ENCODE results near the gene APLP1. TPM values are rescaled to one million over a fixed set of nuclear protein-coding genes. Genes with fewer than 3 reads are reported as not detected.
A peak's percentile ranks its signal among the peaks of the same experiment; 100 is the strongest.

The APLP1 gene
- total RNA-seq, 1 experiment from 2014 or later = 36.9 TPM

- Histone ChIP-seq H2AFZ (ENCODE audit: low read length) (no peak overlapping the region), H2AK5ac (ENCODE audit: insufficient read length, low read length) (no peak overlapping the region), H2BK120ac (ENCODE audit: low read depth, low read length, poor library complexity, severe bottlenecking) (no peak overlapping the region), H3K4ac (ENCODE audit: low read depth, low read length) (no peak overlapping the region), H4K20me1 (ENCODE audit: control insufficient read depth, insufficient read depth, insufficient read length) (no peaks in the 10 kb centered on the region), H3K14ac (ENCODE audit: insufficient read depth, low read length) (no peak overlapping the region), H2BK20ac (ENCODE audit: low read depth, low read length, poor library complexity, severe bottlenecking) (no peak overlapping the region), H3K4me2 (ENCODE audit: insufficient read depth, insufficient read length, low read length) (peak overlapping the region; percentile 55), H3K56ac (ENCODE audit: insufficient read length, low read depth, low read length) (no peak overlapping the region), H3K23me2 (ENCODE audit: insufficient read length, low read depth, low read length, poor library complexity, severe bottlenecking) (peaks cover 8% of the 10 kb centered on the region), H3K9ac (ENCODE audit: extremely low read depth, insufficient read length, low read length) (peak overlapping the region; percentile 31), H3K79me1 (ENCODE audit: insufficient read depth, low read depth, low read length, poor library complexity, severe bottlenecking) (peaks cover 3% of the 10 kb centered on the region), H2BK5ac (ENCODE audit: insufficient read length, low read length) (no peak overlapping the region), H3K18ac (ENCODE audit: insufficient read length, low read depth, low read length) (peak overlapping the region; percentile 11), H4K91ac (ENCODE audit: insufficient read length, low read depth, low read length) (no peak overlapping the region), H3K27me3 (ENCODE audit: insufficient read depth, low read length) (no peaks in the 10 kb centered on the region), H4K5ac (ENCODE audit: insufficient read length, low read depth, low read length) (no peak overlapping the region), H4K8ac (replicated peaks; ENCODE audit: insufficient read length, low read depth, low read length) (no peak overlapping the region), H3K9me3 (ENCODE audit: control insufficient read depth, low read depth, low read length) (no peaks in the 10 kb centered on the region), H3K27ac (ENCODE audit: insufficient read length, low read depth, low read length) (no peak overlapping the region), H3K23ac (ENCODE audit: insufficient read length, low read depth, low read length) (no peak overlapping the region), H3K79me2 (ENCODE audit: insufficient read depth, low read length) (no peaks in the 10 kb centered on the region), H2BK12ac (ENCODE audit: insufficient read length, low read depth, low read length) (no peak overlapping the region), H3T11ph (ENCODE audit: low read length) (no peak overlapping the region), H3K4me1 (ENCODE audit: insufficient read depth, low read length) (peaks cover 7% of the 10 kb centered on the region; the same call in 1 of the 2 replicates), H2BK15ac (ENCODE audit: low read depth, low read length) (no peak overlapping the region)
- Mint-ChIP-seq H3K4me1 (peaks cover 17 to 40% of the 10 kb centered on the region in 2 experiments), H3K9me3 (no peaks in the 10 kb centered on the region; a peak in 1 of 5 replicates), H3K27ac (peak overlapping the region; percentile 58 to 95 (median 72); a peak in 4 of 7 replicates), H3K27me3 (ENCODE audit: low read depth) (peaks cover 12% of the 10 kb centered on the region), H3K36me3 (ENCODE audit: insufficient read depth in 1 of 3, low read depth in 3 of 3) (peaks cover 0 to 4% (median 0%) of the 10 kb centered on the region in 3 experiments; a peak in 1 of 7 replicates), H3K4me3 (peak overlapping the region; percentile 80 to 86)
- WGBS (ENCODE audit: extremely low coverage, insufficient read length, low lambda C conversion rate) = no CpG with 5 or more reads among the region's 24 CpGs
- DNase-seq = peak; percentile 91
- no peak for TF ChIP-seq CTCF (conservative IDR thresholded peaks at IDR 0.05)
Measured at GRCh38 chr19:35903550-35904179, 35.3 kb downstream of the APLP1 start.
